ENCODE results near the gene CHRDL2. TPM values are rescaled to one million over a fixed set of nuclear protein-coding genes. Genes with fewer than 3 reads are reported as not detected.

The CHRDL2 gene
- polyA plus RNA-seq, 2 of the 4 experiments (the other 2 are of a cell fraction) = 2.3 to 5.8 TPM

- TF ChIP-seq BCL3 (IDR thresholded peaks at IDR 0.05) = peak; percentile 87; the same call in 2 of the 3 replicates
- TF ChIP-seq GATA3 (IDR thresholded peaks at IDR 0.05; ENCODE audit: borderline replicate concordance) = peak; percentile 90
- TF ChIP-seq ZC3H11A (IDR thresholded peaks at IDR 0.05) = no peak
- TF ChIP-seq MYC (IDR thresholded peaks at IDR 0.05; ENCODE audit: borderline replicate concordance, low read length) = peak; percentile 78; the same call in 1 of the 2 replicates
- TF ChIP-seq EHF (CRISPR knock-in tag; IDR thresholded peaks at IDR 0.05) = peak; percentile 75
- peak; percentile 80 for TF ChIP-seq FOSL2 (IDR thresholded peaks at IDR 0.05)
- TF ChIP-seq FOSL2 (CRISPR knock-in tag; IDR thresholded peaks at IDR 0.05) = peak; percentile 90
- peak; percentile 38; the same call in 1 of the 2 replicates for TF ChIP-seq ESRRA (IDR thresholded peaks at IDR 0.05; ENCODE audit: borderline replicate concordance, low read length)
- TF ChIP-seq MAX (IDR thresholded peaks at IDR 0.05) = peak; percentile 90
- TF ChIP-seq ZNF302 (CRISPR knock-in tag; IDR thresholded peaks at IDR 0.05) = no peak
- peak in 1 of 2 experiments; percentile 42; a peak in 4 of 5 replicates for TF ChIP-seq RAD21 (conservative IDR thresholded peaks at IDR 0.05 in 1 of 2, IDR thresholded peaks at IDR 0.05 in 1 of 2)
- TF ChIP-seq ZSCAN20 (CRISPR knock-in tag; IDR thresholded peaks at IDR 0.05) = peak; percentile 80; the same call in 1 of the 2 replicates
- no peak for TF ChIP-seq REST (IDR thresholded peaks at IDR 0.05)
- TF ChIP-seq JUNB (IDR thresholded peaks at IDR 0.05) = peak; percentile 92
- TF ChIP-seq, protein P1, sequence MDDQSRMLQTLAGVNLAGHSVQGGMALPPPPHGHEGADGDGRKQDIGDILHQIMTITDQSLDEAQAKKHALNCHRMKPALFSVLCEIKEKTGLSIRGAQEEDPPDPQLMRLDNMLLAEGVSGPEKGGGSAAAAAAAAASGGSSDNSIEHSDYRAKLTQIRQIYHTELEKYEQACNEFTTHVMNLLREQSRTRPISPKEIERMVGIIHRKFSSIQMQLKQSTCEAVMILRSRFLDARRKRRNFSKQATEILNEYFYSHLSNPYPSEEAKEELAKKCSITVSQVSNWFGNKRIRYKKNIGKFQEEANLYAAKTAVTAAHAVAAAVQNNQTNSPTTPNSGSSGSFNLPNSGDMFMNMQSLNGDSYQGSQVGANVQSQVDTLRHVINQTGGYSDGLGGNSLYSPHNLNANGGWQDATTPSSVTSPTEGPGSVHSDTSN (IDR thresholded peaks at IDR 0.05) = 0 out of 2 replicates have a peak, but pooled peaks have one; percentile 64
- TF ChIP-seq FOSB (CRISPR knock-in tag; IDR thresholded peaks at IDR 0.05) = peak; percentile 80; the same call in 1 of the 2 replicates
- TF ChIP-seq CEBPB (IDR thresholded peaks at IDR 0.05) = peak; percentile 81 to 94
- TF ChIP-seq HOXA7 (CRISPR knock-in tag; IDR thresholded peaks at IDR 0.05) = peak; percentile 58; the same call in 1 of the 2 replicates
- peak; percentile 95 to 97 for TF ChIP-seq JUN (IDR thresholded peaks at IDR 0.05)
- TF ChIP-seq CHD2 (IDR thresholded peaks at IDR 0.05; ENCODE audit: low read length, partially characterized antibody) = no peak
- TF ChIP-seq NR3C1 (IDR thresholded peaks at IDR 0.05) = no peak
- no peak for TF ChIP-seq SREBF2 (IDR thresholded peaks at IDR 0.05)
- TF ChIP-seq HEYL (CRISPR knock-in tag; IDR thresholded peaks at IDR 0.05) = peak; percentile 78
- TF ChIP-seq EP300 (IDR thresholded peaks at IDR 0.05) = peak; percentile 90 to 97
- no peak for TF ChIP-seq HDAC2 (IDR thresholded peaks at IDR 0.05)
Measured at GRCh38 chr11:74672956-74673692, 58.1 kb downstream of the CHRDL2 start (continued).

Measured in A549 (cell line).